Fibroblast of lung (primary cell): Measurements from ENCODE around the gene FAM3B. TPM values are rescaled to one million over a fixed set of nuclear protein-coding genes. Genes with fewer than 3 reads are reported as not detected.

Experiments
- DNase-seq, 2 donors: peaks; one replicate each; pipeline versions ENCODE4 v3.0.0 to v3.0.0-alpha.2; 2010; ENCODE audit warnings: low read depth in 2 of 2
- H2AFZ ChIP-seq: 2 replicates; pipeline ENCODE4 v1.5.1; 2012; ENCODE audit warnings: low read length, control low read depth, inconsistent platforms
- H3K27ac ChIP-seq: 2 replicates; pipeline ENCODE4 v1.5.1; 2011; ENCODE audit warnings: low read length, control low read depth; ENCODE audit not compliant: insufficient read depth
- H3K27me3 ChIP-seq: 2 replicates; pipeline ENCODE4 v1.5.1; 2011; ENCODE audit warnings: mild to moderate bottlenecking, low read length; ENCODE audit not compliant: control insufficient read depth, insufficient read depth
- H3K36me3 ChIP-seq: 2 replicates; pipeline ENCODE4 v1.5.1; 2011; ENCODE audit warnings: low read length; ENCODE audit not compliant: control insufficient read depth, insufficient read depth
- H3K4me1 ChIP-seq: 2 replicates; pipeline ENCODE4 v1.5.1; 2011; ENCODE audit warnings: low read length; ENCODE audit not compliant: control insufficient read depth, insufficient read depth; ENCODE audit errors: extremely low read depth
- H3K4me2 ChIP-seq: 2 replicates; pipeline ENCODE4 v1.5.1; 2011; ENCODE audit warnings: low read length, control low read depth; ENCODE audit not compliant: insufficient read depth; ENCODE audit errors: extremely low read depth
- H3K4me3 ChIP-seq, 4 experiments: fragments of 200-600 bp in 1 of 4; sonication (generic) in 1 of 4; replicated peaks in 1 of 4; 2 replicates each; pipeline ENCODE4 v1.5.1; 2011 to 2016; ENCODE audit warnings: low read length in 4 of 4, low read depth in 3 of 4, mild to moderate bottlenecking in 3 of 4, control low read depth in 2 of 4, inconsistent platforms in 1 of 4, mixed read lengths in 1 of 4; ENCODE audit not compliant: insufficient read depth in 1 of 4; ENCODE audit errors: control extremely low read depth in 1 of 4
- H3K79me2 ChIP-seq: 2 replicates; pipeline ENCODE4 v1.5.1; 2012; ENCODE audit warnings: mild to moderate bottlenecking, low read length, inconsistent platforms; ENCODE audit not compliant: control insufficient read depth, insufficient read depth
- H3K9ac ChIP-seq: 2 replicates; pipeline ENCODE4 v1.5.1; 2011; ENCODE audit warnings: mild to moderate bottlenecking, low read length, control low read depth; ENCODE audit not compliant: insufficient read depth
- H3K9me3 ChIP-seq: 2 replicates; pipeline ENCODE4 v1.5.1; 2012; ENCODE audit warnings: low read depth, low read length; ENCODE audit not compliant: control insufficient read depth, insufficient read depth
- H4K20me1 ChIP-seq: 2 replicates; pipeline ENCODE4 v1.5.1; 2011; ENCODE audit warnings: low read length; ENCODE audit not compliant: control insufficient read depth, insufficient read depth; ENCODE audit errors: extremely low read depth
- EZH2 ChIP-seq: IDR thresholded peaks from 2 replicates; pipeline ENCODE4 v1.5.1; 2012; ENCODE audit warnings: low read length, control low read depth, mild to moderate bottlenecking; ENCODE audit errors: missing control alignments
- polyA plus RNA-seq, 2 donors: library from polyadenylated mRNA; depleted of rRNA in 1 of 2; stranded (reverse) in 1 of 2; unstranded in 1 of 2; fragments of >200 nt; gene quantifications; 2 replicates each; pipeline ENCODE4 v1.2.1, GENCODE V29; 2011 to 2012; ENCODE audit warnings: missing spikeins in 1 of 2
- total RNA-seq: library from RNA; depleted of rRNA; stranded (reverse); fragments of >200 nt; gene quantifications from 2 replicates; pipeline ENCODE4 v1.2.1, GENCODE V29; 2014
- TF ChIP-seq, protein P1 (sequence below), 2 donors: IDR thresholded peaks in 1 of 2; conservative IDR thresholded peaks in 1 of 2; 1 replicate in 1 of 2; 2 replicates in 1 of 2; pipeline ENCODE4 v1.5.1; 2011 to 2012; ENCODE audit warnings: low read length in 2 of 2, control low read depth in 1 of 2, inconsistent platforms in 1 of 2, low read depth in 1 of 2, mild to moderate bottlenecking in 1 of 2

Gene FAM3B
- total and polyA plus RNA-seq, 2 donors (not counting 1 experiment from before 2014, with no cell fraction given), result not detected

DNA sequence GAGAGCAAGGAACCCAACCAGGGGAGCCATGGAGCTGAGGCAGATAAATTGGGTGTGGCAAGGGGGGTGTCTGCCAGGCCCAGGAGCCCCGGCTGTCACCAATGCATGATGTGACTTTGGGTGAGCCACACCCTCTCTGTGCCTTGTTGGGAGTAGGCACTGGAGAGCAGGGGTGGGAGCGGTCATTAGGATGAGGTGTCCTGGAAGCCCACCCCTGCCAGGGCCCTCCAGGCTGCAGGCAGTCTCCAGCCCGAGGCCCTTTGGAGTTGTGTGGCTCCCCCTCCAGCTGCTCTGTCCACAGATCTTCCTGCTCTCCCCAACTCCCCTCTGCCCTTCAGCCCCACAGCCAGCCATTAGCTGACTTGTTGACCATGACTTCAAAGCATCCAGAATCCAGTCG lies 56.7 kb downstream of the FAM3B start:
- no peaks in the 10 kb centered on the region for H3K9me3 ChIP-seq
- H3K79me2 ChIP-seq, result no peaks in the 10 kb centered on the region
- no peaks in the 10 kb centered on the region for H4K20me1 ChIP-seq
- H3K9ac ChIP-seq, result no peak overlapping the region
- no peaks in the 10 kb centered on the region for H3K27me3 ChIP-seq
- H3K4me2 ChIP-seq, result no peak overlapping the region
- TF ChIP-seq, protein P1, sequence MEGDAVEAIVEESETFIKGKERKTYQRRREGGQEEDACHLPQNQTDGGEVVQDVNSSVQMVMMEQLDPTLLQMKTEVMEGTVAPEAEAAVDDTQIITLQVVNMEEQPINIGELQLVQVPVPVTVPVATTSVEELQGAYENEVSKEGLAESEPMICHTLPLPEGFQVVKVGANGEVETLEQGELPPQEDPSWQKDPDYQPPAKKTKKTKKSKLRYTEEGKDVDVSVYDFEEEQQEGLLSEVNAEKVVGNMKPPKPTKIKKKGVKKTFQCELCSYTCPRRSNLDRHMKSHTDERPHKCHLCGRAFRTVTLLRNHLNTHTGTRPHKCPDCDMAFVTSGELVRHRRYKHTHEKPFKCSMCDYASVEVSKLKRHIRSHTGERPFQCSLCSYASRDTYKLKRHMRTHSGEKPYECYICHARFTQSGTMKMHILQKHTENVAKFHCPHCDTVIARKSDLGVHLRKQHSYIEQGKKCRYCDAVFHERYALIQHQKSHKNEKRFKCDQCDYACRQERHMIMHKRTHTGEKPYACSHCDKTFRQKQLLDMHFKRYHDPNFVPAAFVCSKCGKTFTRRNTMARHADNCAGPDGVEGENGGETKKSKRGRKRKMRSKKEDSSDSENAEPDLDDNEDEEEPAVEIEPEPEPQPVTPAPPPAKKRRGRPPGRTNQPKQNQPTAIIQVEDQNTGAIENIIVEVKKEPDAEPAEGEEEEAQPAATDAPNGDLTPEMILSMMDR (conservative IDR thresholded peaks at IDR 0.05 in 1 of 2, IDR thresholded peaks at IDR 0.05 in 1 of 2; ENCODE audit: low read depth in 1 of 2, low read length in 2 of 2), result no peak
- no peak for TF ChIP-seq EZH2
- no peak for DNase-seq
- H3K4me1 ChIP-seq, result no peaks in the 10 kb centered on the region
- H2AFZ ChIP-seq, result no peak overlapping the region
- no peaks in the 10 kb centered on the region for H3K36me3 ChIP-seq
- no peak overlapping the region for H3K4me3 ChIP-seq
- H3K27ac ChIP-seq, result no peak overlapping the region

DNA sequence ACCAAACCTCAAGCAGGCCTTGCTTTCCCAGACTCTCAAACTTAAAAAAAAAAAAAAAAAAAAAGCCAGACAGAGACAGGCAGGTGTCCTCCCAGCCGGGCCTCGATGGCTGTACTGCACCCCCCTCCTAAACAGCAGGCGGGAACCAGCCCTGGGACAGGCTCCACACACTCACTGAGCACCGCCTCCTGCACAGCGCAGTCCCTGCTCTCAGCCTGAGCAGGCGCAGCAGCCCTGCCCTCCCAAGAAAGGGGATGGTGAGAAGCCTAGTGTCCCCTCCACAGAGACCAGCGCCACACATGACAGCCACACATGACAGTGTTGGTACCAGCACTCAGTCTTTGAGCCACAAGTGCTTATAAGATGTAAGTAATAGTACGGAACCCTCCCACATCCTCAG lies 57.2 kb downstream of the FAM3B start:
- TF ChIP-seq, protein P1 (conservative IDR thresholded peaks at IDR 0.05 in 1 of 2, IDR thresholded peaks at IDR 0.05 in 1 of 2; ENCODE audit: low read depth in 1 of 2, low read length in 2 of 2), result no peak
- TF ChIP-seq EZH2, result no peak
- Histone ChIP-seq H3K9ac (no peak overlapping the region), H2AFZ (no peak overlapping the region), H3K4me3 (no peak overlapping the region), H3K27ac (no peak overlapping the region), H3K9me3 (no peaks in the 10 kb centered on the region), H3K4me2 (no peak overlapping the region), H3K27me3 (no peaks in the 10 kb centered on the region), H3K79me2 (no peaks in the 10 kb centered on the region), H3K36me3 (no peaks in the 10 kb centered on the region), H4K20me1 (no peaks in the 10 kb centered on the region), H3K4me1 (no peaks in the 10 kb centered on the region)
- no peak for DNase-seq

DNA sequence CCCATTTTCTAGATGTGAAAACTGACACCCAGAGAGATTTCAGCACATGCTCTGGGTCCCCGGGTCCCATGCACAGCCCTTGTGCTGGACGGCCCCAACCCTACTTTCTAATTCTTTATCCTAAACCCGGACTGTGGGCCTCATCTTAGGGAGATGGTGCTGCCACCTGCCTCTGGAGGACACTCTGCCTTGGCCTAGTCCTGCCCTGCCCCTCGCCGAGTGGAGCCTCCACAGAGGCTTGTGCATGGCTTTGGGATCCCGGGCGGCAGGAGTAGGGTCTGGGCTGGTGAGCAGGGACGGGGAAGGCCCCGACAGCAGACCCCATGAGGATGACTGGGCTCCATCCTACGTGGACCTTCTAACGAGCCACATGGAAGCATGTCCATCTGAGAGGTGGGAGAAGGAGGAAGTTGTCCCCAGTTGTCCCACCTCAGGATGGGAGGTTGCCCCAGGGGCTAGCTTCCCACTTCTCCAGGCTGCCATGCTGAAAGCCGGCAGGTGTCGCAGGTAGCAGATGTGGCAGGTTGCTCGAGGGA lies 57.6 kb downstream of the FAM3B start:
- no peak for DNase-seq
- TF ChIP-seq, protein P1 (conservative IDR thresholded peaks at IDR 0.05 in 1 of 2, IDR thresholded peaks at IDR 0.05 in 1 of 2; ENCODE audit: low read depth in 1 of 2, low read length in 2 of 2), result no peak
- no peak for TF ChIP-seq EZH2
- Histone ChIP-seq H3K4me1 (no peaks in the 10 kb centered on the region), H2AFZ (no peak overlapping the region), H3K9ac (no peak overlapping the region), H3K4me3 (no peak overlapping the region), H3K79me2 (no peaks in the 10 kb centered on the region), H3K4me2 (no peak overlapping the region), H3K27me3 (no peaks in the 10 kb centered on the region), H3K27ac (no peak overlapping the region), H3K9me3 (no peaks in the 10 kb centered on the region), H3K36me3 (no peaks in the 10 kb centered on the region), H4K20me1 (no peaks in the 10 kb centered on the region)
